GM23248 (cell line): ENCODE results near the gene LRRC9.

Experiments used
- EZH2 ChIP-seq: fragments of 200-600 bp; sonication (generic); IDR thresholded peaks from 2 replicates; pipeline ENCODE4 v1.6.1; 2018; ENCODE audit warnings: antibody characterized with exemption, mild to moderate bottlenecking; ENCODE audit not compliant: insufficient read depth, poor library complexity, severe bottlenecking
- EZH2phosphoT487 ChIP-seq: fragments of 200-600 bp; sonication (generic); IDR thresholded peaks from 2 replicates; pipeline ENCODE4 v1.6.1; 2018; ENCODE audit warnings: antibody characterized with exemption, moderate library complexity, mild to moderate bottlenecking, low read depth; ENCODE audit not compliant: insufficient read depth

DNA sequence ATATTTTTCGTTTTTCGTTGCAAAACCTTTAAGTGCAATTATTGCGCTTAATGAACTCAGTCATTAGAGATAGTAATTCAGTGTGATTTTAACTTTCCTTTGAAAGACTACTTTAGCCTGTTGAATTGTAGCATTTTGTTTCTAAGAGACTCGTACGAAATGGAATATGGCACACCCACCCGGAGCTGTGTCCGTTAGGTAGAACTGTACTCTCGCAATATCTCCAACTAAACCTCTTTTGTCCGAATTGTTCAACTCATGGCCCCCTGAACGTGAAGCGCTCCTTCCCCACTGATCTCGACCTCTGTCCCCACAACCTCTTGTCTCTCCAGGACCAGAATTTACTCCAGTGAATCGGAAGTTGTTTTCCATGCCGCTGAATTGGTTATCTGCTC is 172.6 kb downstream of the LRRC9 start:
- TF ChIP-seq EZH2 (no peak), EZH2phosphoT487 (no peak)
